Small intestine (tissue), 7 donors: ENCODE measurements around the gene BFSP2. TPM values are rescaled to one million over a fixed set of nuclear protein-coding genes. Genes with fewer than 3 reads are reported as not detected.

Experiments used
- DNase-seq, 2 donors: peaks; one replicate each; pipeline versions ENCODE4 v3.0.0 to v3.0.0-alpha.2; 2013
- FAIRE-seq: peaks from 2 replicates; lab custom pipeline; 2012; peaks lifted over from hg19 to GRCh38; lab: Jason Lieb, UNC
- H3K27ac ChIP-seq, 3 donors: one replicate each; pipeline ENCODE4 v1.5.1; 2013; ENCODE audit warnings: low read length in 2 of 3, mild to moderate bottlenecking in 2 of 3, control low read depth in 1 of 3, inconsistent platforms in 1 of 3, low read depth in 1 of 3, moderate library complexity in 1 of 3
- H3K27me3 ChIP-seq, 3 donors: one replicate each; pipeline ENCODE4 v1.6.1; 2013; ENCODE audit warnings: low read length in 3 of 3, inconsistent platforms in 1 of 3; ENCODE audit not compliant: control insufficient read depth in 3 of 3, insufficient read depth in 3 of 3
- H3K36me3 ChIP-seq, 3 donors: one replicate each; pipeline ENCODE4 v1.6.1; 2013; ENCODE audit warnings: low read length in 3 of 3, inconsistent platforms in 1 of 3, low read depth in 1 of 3, mild to moderate bottlenecking in 1 of 3, moderate library complexity in 1 of 3; ENCODE audit not compliant: control insufficient read depth in 3 of 3, insufficient read depth in 2 of 3
- H3K4me1 ChIP-seq, 3 donors: one replicate each; pipeline ENCODE4 v1.6.1; 2013; ENCODE audit warnings: low read length in 2 of 3, inconsistent platforms in 1 of 3, low read depth in 1 of 3, mild to moderate bottlenecking in 1 of 3, moderate library complexity in 1 of 3; ENCODE audit not compliant: control insufficient read depth in 3 of 3, insufficient read depth in 2 of 3
- H3K4me3 ChIP-seq, 3 donors: one replicate each; pipeline ENCODE4 v1.5.1; 2013; ENCODE audit warnings: low read length in 3 of 3, control low read depth in 1 of 3, inconsistent platforms in 1 of 3, low read depth in 1 of 3, mild to moderate bottlenecking in 1 of 3, moderate library complexity in 1 of 3
- H3K9me3 ChIP-seq, 2 donors: one replicate each; pipeline ENCODE4 v1.6.1; 2013; ENCODE audit warnings: low read depth in 1 of 2, low read length in 1 of 2; ENCODE audit not compliant: control insufficient read depth in 2 of 2, insufficient read depth in 1 of 2
- WGBS, 3 donors: extraction: QIAGEN DNeasy Blood & Tissue Kit; methylation state at CpG; one replicate each; pipeline ENCODE4 v1.1.7; 2013; 5-methylcytosine and 5-hydroxymethylcytosine counted together
- polyA plus RNA-seq, 4 donors: library from polyadenylated mRNA; stranded (reverse) in 3 of 4; unstranded in 1 of 4; fragments of 200-250 nt in 3 of 4; fragments of 120-200 nt in 1 of 4; gene quantifications; one replicate each; pipeline versions ENCODE4 v1.2.1 to v1.2.3, GENCODE V29; 2013
- donor health status: healthy with polysubstance abuse.
- donor health status: control.
- donor health status: control.
- donor health status: Bipolar disorder and iron deficiency.
- donor health status: healthy.

The BFSP2 gene
- polyA plus RNA-seq, 4 donors = 1.3 TPM; not detected in 3

DNA sequence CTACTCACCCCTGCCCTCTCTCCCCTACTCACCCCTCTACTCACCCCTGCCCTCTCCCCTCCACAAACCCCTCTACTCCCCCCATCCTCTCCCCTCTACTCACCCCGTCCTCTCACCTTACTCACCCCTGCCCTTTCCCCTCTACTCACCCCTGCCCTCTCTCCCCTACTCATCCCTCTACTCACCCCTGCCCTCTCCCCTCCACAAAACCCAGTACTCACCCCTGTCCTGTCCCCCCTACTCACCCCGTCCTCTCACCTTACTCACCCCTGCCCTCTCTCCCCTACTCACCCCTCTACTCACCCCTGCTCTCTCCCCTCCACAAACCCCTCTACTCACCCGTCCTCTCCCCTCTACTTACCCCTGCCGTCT, 14.2 kb downstream of the BFSP2 start:
- DNase-seq (no peak), FAIRE-seq (no peak)
- Histone ChIP-seq H3K4me3 (no peak overlapping the region), H3K4me1 (no peaks in the 10 kb centered on the region), H3K27me3 (peaks cover 0 to 4% (median 0%) of the 10 kb centered on the region in 3 donors), H3K36me3 (no peaks in the 10 kb centered on the region), H3K27ac (no peak overlapping the region), H3K9me3 (no peaks in the 10 kb centered on the region)
- WGBS, 3 donors = 63 to 78% (median 76%) methylated on average over 4 of the region's 4 CpGs

DNA sequence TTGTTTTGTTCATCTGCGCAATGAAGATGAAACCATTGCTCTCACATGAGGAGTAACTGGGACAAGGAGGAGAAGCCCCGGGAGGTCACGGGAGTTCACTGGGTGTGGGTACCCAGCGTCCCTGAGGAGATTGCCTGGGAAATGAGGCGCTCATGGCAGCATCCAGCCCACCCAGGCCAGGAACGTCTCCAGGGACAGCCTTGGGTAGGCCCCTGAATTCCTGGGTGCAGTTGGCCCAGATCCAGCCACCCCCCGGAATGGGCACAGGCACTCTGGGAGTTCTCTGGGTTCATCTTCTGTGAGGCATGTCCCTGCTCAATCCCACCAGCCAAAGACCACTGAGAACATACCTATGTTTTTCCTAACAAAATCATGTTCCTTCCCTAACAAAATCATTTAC, 18.5 kb downstream of the BFSP2 start:
- 74 to 87% (median 78%) methylated on average over 7 of the region's 7 CpGs for WGBS, 3 donors
- H3K9me3 ChIP-seq = no peaks in the 10 kb centered on the region
- no peaks in the 10 kb centered on the region for H3K4me1 ChIP-seq
- FAIRE-seq (no peak), DNase-seq (no peak)
- H3K27me3 ChIP-seq = peaks cover 0 to 3% (median 0%) of the 10 kb centered on the region in 3 donors
- H3K27ac ChIP-seq = no peak overlapping the region
- no peak overlapping the region for H3K4me3 ChIP-seq
- no peaks in the 10 kb centered on the region for H3K36me3 ChIP-seq

DNA sequence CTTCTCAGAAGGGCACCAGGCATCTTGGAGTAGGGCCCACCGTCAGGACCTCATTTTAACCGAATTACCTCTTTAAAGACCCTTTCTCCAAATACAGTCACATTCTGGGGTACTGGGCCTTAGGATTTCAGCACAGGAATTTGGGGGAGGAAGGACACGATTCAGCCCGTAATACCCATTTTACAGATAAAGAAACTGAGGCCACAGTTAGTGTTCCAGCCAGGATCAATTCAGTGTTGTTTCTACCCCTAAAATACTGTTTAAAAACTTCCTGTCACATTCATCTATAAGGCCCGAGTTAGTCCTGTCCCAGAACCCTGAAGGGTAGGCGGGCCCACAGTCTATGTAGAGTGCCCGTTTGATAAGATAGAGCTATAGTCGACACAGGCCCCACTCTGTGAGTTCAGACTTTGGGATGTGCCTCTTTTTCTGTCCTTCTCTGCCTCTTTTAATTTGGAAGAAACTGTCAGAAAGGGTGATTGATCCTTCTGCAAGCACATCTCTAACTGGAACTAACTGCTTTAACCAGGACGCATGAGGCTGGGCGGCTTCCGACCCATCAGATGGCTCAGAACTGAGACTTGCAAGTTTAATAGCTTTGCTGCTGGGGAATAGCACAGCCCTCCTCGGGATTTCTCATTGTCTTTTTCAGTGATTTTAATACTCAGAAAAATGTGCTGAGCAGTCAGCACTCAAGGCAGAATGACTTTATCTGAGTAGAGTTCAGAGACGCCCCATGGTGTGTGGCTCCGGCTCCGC, 19.5 kb downstream of the BFSP2 start:
- DNase-seq = no peak
- no peak overlapping the region for H3K27ac ChIP-seq
- WGBS, 3 donors = 86 to 90% (median 88%) methylated on average over 15 of the region's 15 CpGs
- H3K27me3 ChIP-seq = peaks cover 0 to 3% (median 0%) of the 10 kb centered on the region in 3 donors
- FAIRE-seq = no peak
- H3K36me3 ChIP-seq = no peaks in the 10 kb centered on the region
- H3K9me3 ChIP-seq = no peaks in the 10 kb centered on the region
- H3K4me3 ChIP-seq = no peak overlapping the region
- no peaks in the 10 kb centered on the region for H3K4me1 ChIP-seq

DNA sequence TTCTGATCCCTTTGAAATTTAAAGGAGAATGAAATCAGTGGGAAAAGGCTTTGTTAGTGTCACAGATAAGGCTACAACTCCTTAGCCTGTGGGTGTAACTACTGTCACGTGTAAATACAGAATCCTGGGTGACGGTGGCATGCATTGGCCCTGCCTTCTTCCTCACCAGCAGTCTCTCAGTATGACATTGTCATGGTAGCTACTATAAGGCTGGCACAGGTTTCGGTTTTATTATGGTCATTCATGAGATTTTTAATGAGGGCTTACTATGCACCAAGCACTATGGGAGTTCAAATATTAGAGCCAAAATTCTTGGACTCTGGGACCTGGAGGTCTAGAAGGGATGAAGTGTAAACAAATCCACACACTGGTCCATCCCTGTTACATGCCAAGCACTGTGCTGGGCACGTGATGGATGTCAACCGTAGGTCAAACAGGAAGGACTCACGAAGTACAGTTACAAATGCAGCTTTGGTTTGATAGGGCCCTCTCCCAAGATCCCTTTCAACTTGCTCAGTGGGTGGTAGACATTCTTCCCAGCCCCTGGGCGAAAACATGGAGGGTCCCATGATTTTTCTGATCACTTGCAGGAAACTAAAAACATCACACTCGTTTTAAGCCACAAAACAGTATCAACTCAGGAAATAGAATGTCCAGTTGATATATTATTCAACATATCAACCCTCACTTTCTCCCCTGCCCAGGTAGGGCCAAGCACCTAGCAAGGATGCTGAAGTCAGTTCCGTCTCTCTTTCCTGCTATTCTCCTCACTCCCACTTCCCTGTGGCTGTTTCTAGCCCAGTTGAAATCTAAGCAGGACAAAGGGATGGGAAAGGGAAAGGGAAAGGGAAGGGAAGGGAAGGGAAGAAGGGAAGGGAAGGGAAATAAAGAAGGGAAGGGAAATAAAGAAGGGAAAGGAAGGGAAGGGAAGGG, 25.3 kb downstream of the BFSP2 start:
- DNase-seq (no peak), FAIRE-seq (no peak)
- Histone ChIP-seq H3K27me3 (peaks cover 0 to 14% (median 0%) of the 10 kb centered on the region in 3 donors), H3K4me1 (no peaks in the 10 kb centered on the region), H3K27ac (no peak overlapping the region), H3K4me3 (no peak overlapping the region), H3K36me3 (no peaks in the 10 kb centered on the region), H3K9me3 (no peaks in the 10 kb centered on the region)
- 75 to 77% (median 76%) methylated on average over 9 of the region's 9 CpGs for WGBS, 3 donors

DNA sequence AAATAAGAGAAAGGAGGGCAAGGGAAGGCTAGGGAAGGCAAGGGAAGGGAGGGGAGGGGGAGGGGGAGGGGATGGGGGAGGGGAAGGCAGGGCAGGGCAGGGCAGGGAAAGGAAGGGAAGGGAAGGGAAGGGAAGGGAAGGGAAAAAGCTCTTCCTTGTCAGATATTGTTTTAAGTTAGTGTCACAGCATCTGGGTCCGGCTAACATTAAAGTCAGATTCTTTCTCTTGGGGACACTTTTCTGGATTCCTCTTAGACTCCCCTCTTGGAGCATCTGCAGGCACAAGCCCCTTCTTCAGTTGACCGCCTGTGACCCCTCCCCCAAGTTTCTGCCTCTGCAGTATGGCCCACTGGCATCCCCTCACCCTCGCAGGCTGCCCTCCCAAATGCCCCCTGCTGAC, 26.0 kb downstream of the BFSP2 start:
- peaks cover 0 to 12% (median 0%) of the 10 kb centered on the region in 3 donors for H3K27me3 ChIP-seq
- DNase-seq = no peak
- no peaks in the 10 kb centered on the region for H3K36me3 ChIP-seq
- H3K9me3 ChIP-seq = no peaks in the 10 kb centered on the region
- H3K4me3 ChIP-seq = no peak overlapping the region
- H3K27ac ChIP-seq = no peak overlapping the region
- 66 to 85% (median 79%) methylated on average over 2 to 3 of the region's 3 CpGs for whole genome bisulfite sequencing, 3 donors
- no peaks in the 10 kb centered on the region for H3K4me1 ChIP-seq
- FAIRE-seq = no peak

DNA sequence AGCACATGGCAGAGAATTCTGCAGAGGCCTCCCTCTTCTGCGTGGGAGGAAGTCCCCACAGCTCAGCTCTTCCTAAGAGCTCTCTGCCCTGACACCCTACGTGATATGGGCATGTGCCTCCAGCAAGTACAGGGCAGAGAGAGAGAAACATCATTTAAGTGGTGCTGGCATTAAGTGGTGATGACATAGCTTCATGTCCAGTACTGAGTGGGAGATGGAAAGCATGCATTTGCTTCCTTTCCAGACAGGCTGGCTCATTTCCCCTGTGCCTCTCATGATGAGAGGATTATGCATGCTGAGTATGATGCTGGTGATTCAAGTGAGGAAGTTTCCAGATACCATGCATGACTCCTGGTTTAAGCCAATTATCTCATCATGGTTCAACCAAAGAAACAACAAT, 26.9 kb downstream of the BFSP2 start:
- Histone ChIP-seq H3K9me3 (no peaks in the 10 kb centered on the region), H3K27ac (no peak overlapping the region), H3K4me3 (no peak overlapping the region), H3K4me1 (no peaks in the 10 kb centered on the region), H3K36me3 (no peaks in the 10 kb centered on the region), H3K27me3 (peaks cover 0 to 11% (median 0%) of the 10 kb centered on the region in 3 donors)
- WGBS, 3 donors = 78 to 87% (median 82%) methylated on average over 2 of the region's 2 CpGs
- FAIRE-seq (no peak), DNase-seq (no peak)

DNA sequence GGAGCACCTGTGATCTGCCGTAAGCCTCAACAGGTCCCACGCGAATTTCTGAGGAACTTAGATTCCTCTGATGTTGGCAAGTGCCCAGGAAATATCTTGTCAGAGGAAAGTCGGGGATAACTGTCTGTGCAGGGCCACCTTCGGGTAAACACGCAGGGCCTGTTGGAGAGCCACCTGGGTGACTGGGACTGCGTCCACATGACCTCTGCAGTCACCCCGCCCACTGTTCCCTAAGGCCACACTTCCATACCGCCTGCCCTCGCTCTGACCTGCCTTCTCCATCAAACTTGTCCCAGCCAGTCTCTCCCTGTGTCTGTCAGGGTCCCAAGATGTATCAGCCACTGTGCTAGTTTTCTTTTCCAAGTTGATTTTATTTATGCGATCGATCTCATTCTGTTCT, 28.7 kb downstream of the BFSP2 start:
- Histone ChIP-seq H3K36me3 (no peaks in the 10 kb centered on the region), H3K4me1 (no peaks in the 10 kb centered on the region), H3K27me3 (peaks cover 0 to 11% (median 0%) of the 10 kb centered on the region in 3 donors), H3K27ac (no peak overlapping the region), H3K4me3 (no peak overlapping the region), H3K9me3 (no peaks in the 10 kb centered on the region)
- WGBS, 3 donors = 50 to 68% (median 60%) methylated on average over 12 of the region's 12 CpGs
- FAIRE-seq (no peak), DNase-seq (no peak)

DNA sequence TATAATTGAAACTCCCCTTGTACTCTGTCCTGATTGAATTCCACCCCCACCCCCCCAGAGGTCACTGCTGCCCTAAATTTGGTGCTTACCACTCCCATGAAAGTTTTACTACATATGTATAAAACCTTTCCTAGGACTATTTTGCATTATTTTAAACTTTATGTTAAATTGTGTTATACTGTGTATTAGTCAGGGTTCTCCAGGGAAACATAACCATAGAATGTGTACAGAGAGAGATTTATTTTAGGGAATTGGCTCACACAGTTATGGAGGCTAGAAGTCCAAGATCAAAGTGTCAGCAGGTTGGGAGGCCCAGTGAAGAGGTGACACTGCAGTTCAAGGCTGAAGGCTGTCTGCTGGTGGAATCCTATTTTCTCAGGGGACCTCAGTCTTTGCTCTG, 29.2 kb downstream of the BFSP2 start:
- Histone ChIP-seq H3K4me3 (no peak overlapping the region), H3K9me3 (no peaks in the 10 kb centered on the region), H3K4me1 (no peaks in the 10 kb centered on the region), H3K36me3 (no peaks in the 10 kb centered on the region), H3K27me3 (peaks cover 0 to 11% (median 0%) of the 10 kb centered on the region in 3 donors), H3K27ac (no peak overlapping the region)
- FAIRE-seq (no peak), DNase-seq (no peak)
